IPS-11a (cell line): ENCODE data around the gene ATP5MK.
"Not testable (repeated sequence)": the region's sequence is repeated elsewhere in the genome, so short reads cannot be mapped to it uniquely, and the experiment has no call there.

Experiments
- H3K4me3 ChIP-seq: one replicate; pipeline ENCODE4 v1.5.1; 2013; ENCODE audit warnings: low read depth, low read length, control low read depth

ATP5MK gene, protein sequence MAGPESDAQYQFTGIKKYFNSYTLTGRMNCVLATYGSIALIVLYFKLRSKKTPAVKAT

DNA sequence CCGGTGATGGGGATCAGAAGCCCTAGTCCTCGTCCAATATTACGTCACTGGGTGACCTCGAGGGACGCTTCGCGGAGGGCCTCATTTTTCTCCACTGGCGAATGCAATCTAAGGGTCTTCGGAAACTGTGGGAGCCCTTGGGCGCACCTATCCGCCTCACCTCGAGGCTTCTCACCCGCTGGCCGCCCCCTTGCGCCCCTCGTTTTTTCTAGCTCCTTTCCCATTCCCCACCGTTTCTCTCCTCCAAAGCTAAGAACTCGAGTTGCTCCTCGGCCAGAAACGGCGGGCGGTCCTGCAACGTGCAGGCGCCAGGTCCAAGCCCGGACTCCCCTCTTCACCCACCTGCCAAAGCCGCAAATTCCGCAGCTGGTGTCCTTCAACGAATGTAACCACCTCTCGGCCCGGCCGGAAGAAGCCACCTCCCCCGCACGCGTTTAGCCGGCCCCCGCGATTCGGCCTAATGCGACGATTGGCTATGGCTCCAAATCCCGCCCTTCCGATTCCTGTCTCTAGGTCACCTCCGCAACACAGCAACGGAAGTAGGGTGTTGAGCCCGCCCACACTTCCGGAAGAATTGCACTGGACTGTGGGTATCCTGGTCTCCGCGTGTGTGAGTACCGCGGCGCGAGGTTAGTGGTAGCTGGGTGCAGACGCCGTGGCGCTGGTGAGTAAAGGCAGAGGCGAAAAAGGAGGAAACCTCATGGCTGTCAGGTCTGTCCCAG lies at the start of gene ATP5MK, which contains the start of gene PDCD11:
TSS of gene ATP5MK (minus strand) at position 409 of the 722 bp plus-strand sequence. CDS start 4,018 bp downstream, outside the sequence.
TSS of gene PDCD11 (plus strand) at position 560 of the 722 bp plus-strand sequence. CDS start 1,801 bp downstream, outside the sequence.
- peak within 1 kb of the TSS; percentile 98 for H3K4me3 ChIP-seq

DNA sequence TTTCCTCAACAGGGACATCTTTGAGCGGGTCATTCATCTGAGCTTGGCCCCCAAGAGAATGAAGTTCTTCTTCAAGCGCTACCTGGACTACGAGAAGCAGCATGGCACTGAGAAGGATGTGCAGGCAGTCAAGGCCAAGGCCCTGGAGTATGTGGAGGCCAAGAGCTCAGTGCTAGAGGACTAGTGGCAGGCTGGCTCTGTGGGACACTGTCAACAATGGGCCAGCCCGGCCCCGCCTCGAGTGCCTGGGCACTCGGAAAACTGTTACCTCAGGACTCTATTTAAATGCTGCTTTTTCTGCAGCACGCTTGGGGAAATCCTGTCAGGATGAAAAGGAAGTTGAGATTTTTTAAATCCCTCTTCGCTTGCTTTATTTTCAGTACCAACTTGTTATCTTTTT lies 49.1 kb upstream of the ATP5MK start:
- H3K4me3 ChIP-seq, result no peak overlapping the region

DNA sequence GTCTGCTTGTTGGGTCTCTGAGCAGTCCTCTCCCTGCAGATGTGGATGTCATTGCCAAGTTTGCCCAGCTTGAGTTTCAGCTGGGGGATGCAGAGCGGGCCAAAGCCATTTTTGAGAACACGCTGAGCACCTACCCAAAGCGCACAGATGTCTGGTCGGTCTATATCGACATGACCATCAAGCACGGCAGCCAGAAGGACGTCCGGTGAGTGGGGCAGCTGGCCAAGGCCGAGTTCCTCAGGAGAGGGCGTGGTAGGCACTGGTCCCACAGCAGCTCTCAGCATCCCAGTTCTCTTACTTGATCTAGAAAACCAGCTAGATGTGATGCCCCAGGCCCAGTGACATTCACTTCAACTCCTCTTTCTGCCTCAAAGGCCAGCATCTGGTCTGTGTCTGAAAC lies 48.2 kb upstream of the ATP5MK start:
- no peak overlapping the region for H3K4me3 ChIP-seq

DNA sequence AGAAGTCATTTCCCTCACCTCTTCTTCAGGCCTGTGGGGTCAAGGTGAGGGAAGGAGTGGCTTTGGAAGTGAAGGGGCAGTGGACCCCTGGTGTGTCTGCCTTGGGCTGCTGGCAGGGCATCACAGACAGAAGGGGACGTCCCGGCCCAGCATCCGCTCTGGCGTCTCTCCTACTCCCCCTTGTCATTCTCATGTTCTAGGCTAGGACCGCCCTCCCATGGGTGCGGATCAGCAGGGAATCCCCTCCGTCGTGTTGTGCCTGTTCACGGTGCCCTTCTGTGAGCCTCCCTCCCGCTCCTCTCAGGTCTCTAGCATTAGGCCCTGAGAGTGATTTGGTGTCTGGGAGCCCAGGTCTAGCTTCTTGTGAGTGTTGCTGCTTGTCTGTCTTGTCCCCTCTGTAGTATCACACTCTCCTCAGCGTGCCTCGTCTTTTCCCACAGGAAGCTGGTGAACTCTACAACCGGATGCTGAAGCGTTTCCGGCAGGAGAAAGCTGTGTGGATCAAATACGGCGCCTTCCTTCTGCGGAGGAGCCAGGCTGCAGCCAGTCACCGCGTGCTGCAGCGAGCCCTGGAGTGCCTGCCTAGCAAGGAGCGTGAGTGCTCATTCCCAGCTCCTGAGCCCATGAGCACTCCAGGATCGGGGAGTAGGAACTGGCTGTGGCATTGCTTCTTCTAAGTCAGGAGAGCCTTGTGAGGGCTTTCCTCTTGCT lies 47.4 kb upstream of the ATP5MK start:
- H3K4me3 ChIP-seq, result no peak overlapping the region

DNA sequence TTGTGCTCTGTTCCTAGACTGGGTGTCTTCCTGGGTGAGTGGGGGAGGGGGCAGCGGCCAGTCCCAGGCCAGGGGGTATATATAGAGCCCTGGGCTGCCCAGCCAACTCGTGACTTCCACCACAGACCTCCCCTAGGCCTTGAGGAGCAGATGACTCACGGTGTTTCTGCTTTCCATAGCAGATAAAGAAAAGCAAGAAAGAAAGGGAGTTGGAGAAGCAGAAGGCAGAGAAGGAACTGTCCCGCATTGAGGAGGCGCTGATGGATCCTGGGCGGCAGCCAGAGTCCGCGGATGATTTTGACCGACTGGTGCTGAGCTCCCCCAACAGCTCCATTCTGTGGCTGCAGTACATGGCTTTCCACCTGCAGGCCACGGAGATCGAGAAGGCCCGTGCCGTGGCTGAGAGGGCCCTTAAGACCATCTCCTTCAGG lies 45.8 kb upstream of the ATP5MK start:
- no peak overlapping the region for H3K4me3 ChIP-seq

DNA sequence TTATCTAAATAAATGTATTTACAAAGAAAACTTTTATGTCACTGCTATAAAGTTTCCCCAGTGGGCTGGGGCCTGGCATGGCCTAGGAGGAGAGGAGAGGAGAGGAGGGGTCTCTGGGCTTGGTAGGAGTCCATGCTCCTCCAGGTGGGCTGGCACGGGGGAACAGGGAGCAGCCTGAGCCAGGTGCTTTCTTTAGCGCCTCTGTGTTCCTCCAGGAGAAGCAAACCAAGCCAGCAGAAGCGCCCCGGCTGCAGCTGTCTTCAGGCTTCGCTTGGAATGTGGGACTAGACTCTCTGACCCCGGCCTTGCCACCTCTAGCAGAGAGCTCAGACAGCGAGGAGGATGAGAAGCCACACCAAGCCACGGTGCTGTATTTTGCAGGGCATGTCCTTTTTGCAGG lies 45.3 kb upstream of the ATP5MK start:
- no peak overlapping the region for H3K4me3 ChIP-seq

DNA sequence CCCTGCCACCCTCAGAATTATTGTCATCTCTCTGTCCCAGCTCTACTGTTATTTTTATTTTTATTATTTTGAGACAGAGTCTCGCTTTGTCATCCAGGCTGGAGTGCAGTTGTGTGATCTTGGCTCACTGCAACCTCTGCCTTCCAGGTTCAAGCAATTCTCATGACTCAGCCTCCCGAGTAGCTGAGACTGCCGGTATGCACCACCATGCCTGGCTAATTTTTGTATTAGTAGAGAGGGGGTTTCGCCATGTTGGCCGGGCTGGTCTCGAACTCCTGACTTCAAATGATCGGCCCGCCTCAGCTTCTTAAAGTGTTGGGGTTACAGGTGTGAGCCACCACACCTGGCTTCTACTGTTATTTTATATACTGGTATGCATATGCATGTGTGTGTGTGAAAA lies 44.9 kb upstream of the ATP5MK start:
- H3K4me3 ChIP-seq, result no peak overlapping the region

DNA sequence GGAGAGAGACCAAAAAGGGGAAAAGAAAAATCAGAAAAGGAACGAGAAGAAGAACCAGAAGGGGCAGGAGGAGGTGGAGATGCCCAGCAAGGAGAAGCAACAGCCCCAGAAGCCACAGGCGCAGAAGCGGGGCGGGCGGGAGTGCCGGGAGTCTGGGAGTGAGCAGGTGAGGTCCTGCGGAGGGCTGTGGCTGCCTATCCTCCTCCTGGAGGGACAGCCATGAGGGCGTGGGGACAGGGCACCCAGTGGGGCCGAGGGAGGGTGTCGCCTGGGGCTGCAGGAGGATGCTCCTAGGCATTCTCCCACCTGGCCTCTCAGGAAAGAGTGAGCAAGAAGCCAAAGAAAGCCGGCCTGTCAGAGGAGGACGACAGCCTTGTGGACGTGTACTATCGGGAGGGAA lies 44.1 kb upstream of the ATP5MK start:
- H3K4me3 ChIP-seq, result no peak overlapping the region

DNA sequence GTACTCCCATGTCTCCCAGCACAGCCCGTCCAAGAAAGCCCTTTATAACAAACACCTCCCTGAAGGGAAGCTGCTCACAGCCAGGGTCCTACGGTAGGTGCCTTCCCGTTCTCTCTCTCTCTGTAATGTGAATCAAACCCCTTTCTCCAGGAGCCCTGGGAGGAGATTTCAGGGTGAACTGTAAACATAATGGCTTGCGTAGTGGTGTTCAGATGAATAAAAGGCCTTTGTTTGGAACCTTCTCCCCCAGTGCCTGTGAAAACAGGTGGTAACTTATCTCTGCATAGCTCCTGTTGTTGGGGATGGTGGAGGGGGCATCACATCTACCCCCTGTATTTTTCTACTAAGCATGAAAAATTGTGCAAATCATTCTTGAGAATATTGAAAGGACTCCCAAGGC lies 43.5 kb upstream of the ATP5MK start:
- H3K4me3 ChIP-seq, result no peak overlapping the region

DNA sequence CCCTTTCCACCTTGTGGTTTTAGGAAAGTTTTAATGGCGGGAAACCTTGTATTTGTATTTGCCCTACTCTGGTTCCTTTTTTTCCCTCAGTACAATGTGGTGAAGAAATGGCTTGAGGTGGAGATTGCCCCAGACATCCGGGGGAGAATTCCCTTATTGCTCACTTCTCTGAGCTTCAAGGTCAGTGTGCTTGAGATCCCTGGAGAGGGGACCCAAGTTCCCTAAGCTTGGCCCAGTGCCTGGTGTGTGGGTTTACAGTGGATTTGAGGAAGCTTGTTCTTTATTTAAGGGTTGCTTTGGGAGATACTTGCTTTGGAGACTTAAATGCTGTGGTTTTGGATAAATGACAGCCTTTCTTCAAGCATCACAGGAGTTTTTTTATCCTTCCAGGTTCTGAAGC lies 37.6 kb upstream of the ATP5MK start:
- H3K4me3 ChIP-seq, result no peak overlapping the region

DNA sequence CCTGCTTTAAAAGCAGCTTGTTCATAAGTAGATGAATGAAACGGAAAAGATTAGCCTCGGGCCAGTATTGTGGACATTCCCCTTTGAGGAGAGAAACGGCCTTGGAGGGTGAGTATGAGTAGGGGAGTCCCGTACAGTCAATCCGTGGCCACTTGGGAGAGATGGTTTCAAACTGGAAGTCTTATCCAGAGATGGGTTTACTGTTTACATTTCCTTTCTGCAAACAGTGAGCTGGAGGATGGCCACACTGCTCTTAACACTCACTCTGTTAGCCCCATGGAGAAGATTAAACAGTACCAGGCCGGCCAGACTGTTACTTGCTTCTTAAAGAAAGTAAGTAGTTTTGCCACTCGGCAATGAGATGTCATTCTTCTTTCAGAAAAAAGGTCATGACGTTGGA lies 35.6 kb upstream of the ATP5MK start:
- H3K4me3 ChIP-seq, result no peak overlapping the region

DNA sequence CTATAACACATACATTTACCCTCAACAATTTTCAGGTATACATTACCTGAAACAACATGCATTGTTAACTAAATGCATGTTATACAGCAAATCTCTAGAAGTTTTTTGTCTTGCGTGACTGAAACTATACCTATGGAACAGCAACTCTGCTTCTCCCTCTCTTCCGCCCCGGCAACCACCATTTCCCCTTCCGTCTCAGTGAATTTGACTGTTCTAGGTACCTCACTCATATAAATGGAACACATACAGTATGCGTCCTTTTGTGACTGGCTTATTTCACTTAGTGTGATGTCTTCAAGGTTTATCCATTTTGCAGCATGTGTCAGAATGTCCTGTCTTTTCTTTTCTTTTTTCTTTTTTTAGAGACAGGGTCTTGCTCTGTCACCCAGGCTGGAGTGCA lies 33.4 kb upstream of the ATP5MK start:
- H3K4me3 ChIP-seq, result no peak overlapping the region

DNA sequence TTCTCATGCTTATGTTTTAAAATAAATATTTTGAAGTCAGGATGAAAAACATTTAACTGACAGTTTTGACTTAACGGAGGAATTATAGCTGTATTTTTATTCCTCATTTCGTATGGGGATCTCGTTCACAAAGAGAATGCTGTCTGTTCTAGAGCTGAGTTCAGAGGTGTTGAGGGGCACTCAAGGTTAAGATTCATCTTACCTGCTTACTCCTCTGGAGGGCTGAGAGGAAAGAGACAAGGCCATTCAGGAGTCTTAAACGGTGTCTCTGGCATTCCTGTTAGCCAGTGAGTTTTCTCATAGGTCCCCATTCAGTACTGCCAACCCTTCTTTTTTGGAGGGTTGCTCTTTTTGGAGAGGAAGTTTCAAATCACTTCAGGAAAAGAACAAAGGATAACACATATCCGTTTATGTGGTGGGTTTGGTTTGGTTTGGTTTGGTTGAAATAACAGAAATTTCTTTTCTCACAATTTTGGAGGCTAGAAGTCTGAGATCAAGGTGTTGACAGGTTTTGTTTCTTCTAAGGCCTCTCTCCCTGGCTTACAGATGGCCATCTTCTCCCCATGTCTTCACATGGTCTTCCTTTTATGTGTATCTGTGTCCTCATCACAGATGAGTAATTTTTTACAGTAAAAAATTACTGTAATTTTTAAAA lies 32.8 kb upstream of the ATP5MK start:
- H3K4me3 ChIP-seq, result no peak overlapping the region

DNA sequence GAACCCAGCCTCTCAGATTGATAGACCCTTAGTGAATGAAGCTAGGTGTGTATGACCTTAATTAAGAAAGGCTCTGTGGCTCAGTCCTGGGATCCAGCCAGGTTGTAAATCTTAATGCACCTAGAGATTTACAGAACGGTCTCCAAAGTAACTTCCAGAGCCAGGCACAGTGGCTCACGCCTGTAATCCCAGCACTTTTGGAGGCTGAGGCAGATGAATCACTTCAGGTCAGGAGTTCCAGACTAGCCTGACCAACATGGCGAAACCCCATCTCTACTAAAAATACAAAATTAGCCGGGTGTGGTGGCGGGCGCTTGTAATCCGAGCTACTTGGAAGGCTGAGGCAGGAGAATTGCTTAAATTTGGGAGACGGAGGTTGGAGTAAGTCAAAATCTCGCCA lies 31.6 kb upstream of the ATP5MK start:
- H3K4me3 ChIP-seq, result no peak overlapping the region

DNA sequence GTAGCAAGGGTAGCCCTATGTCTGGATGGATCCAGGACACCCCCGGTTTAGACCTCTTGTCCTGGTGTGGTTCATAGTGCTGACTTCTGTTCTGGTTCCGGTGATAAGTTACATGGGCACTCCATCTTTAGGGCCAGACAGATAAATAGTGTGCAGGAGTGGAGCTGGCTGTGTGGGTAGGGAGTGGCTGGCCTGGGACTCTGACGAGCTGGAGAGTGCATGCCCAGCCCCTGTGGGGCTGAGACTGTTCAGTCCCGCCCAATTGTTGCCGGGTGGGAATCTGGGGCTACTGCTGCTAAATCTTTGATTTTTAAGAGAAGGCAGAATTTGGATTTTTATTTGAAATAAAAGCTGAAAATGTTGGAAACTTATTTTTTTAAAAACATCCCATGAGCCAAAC lies 27.5 kb upstream of the ATP5MK start:
- no peak overlapping the region for H3K4me3 ChIP-seq

DNA sequence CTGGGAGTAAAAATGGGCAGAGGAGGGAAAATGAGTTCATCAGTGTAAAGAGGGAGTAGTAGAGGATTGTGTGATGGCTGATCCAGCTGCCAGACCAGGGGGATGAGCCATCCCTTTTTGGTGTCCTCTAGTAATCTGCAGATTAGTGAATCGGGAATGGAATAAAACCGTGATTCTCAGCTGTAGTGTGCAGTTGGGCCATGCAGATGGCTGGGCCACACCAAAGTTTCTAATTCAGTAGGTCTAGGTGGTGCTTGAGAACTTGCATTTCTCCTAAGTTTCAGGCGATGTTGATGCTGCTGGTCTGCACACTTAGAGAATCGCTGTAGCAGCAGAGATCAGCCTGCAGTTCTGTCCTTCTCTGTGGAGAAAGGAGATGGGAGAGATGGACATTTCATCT lies 22.8 kb upstream of the ATP5MK start:
- H3K4me3 ChIP-seq, result no peak overlapping the region

DNA sequence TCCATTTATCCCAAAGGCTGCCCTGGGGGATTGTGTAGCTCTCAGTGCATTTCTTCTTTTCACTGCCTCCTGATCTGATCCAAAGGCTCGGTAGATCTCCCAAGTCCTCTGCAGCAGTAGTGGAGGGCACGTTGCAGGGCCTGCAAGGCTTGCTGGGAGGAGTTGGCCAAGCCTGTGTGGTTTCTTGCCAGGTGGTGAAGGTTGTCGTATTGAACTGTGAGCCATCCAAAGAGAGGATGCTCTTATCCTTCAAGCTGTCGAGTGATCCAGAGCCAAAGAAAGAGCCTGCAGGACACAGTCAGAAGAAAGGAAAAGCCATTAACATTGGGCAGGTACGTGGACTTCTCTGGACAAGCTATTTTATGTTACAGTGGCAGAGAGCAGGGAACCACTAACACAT lies 21.3 kb upstream of the ATP5MK start:
- H3K4me3 ChIP-seq, result no peak overlapping the region

DNA sequence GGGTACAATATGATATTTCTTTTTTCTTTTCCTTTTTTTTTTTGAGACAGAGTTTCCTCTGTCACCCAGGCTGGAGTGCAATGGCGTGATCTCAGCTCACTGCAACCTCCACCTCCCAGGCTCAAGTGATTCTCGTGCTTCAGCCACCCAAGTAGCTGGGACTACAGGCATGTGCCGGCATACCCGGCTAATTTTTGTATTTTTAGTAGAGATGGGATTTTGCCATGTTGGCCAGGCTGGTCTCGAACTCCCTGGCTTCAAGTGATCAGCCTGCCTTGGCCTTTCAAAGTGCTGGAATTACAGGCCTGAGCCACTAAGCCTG lies 20.8 kb upstream of the ATP5MK start:
- not testable (repeated sequence) for H3K4me3 ChIP-seq

DNA sequence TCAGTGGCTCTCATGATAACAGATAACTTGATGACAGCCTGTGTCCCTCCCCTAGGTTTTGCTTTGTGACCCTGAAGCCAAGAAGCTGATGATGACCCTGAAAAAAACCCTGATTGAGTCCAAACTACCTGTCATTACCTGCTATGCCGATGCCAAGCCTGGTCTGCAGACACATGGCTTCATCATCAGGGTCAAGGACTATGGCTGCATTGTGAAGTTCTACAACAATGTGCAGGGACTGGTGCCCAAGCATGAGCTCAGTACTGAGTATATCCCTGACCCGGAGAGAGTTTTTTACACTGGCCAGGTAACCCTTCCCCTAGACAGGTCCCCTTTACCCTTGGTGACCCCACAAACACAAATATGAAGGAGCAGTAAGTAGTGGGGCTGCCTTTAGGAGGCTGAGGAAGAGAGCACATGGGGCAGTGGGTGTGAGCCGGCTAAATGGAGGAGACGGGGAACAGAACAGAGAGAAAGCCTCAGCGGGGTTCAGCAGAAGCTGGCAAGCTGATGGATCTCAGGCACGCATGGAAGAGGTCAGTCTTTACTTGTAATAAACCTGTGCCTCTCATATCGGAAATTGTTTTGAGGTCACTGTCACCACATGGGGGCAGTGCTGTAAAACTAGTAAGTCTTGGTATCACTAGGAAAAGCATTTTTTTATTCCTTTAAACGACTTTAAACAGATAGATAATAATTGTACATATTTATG lies 20.3 kb upstream of the ATP5MK start:
- no peak overlapping the region for H3K4me3 ChIP-seq

DNA sequence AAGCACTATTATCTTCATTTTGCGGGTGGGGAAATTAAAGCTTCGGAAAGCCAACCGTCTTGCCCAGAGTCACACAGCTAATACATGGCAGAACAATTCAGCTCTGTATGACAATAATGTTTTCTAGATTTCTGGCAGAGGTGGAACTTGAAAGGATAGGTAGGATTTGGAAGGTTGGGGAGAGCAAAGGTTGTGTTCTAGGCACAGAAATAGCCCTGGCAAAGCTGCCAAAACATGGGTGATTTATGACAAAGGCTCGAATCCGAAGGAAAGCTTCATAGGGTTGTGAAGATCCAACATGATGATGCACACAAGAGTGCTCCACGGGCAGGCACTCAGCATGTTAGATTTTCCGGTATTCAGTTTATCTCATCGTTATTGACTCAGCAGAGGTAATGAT lies 19.3 kb upstream of the ATP5MK start:
- H3K4me3 ChIP-seq, result no peak overlapping the region

DNA sequence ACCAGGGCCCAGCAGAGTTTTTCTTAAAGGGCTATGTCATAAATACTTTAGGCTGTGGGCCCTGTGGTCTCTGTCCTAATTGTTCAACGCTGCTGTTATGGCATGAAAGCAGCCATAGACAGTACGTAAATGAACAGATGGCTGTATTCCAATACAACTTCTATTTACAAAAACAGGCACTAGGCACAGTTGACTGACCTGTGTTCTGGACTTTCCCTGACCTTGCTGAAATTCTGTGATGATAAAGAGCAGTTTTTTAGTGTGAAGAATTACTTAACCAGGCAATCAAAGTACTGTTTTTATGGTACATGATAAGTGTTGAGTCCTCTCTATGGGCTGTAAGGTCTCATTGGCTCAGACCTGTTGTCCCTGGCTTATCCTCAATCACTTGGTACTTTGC lies 17.3 kb upstream of the ATP5MK start:
- no peak overlapping the region for H3K4me3 ChIP-seq
